HEK293 (cell line): ENCODE data around the gene SYNM.

ENCODE experiments used
- CTCF ChIA-PET: fragments of 350-600 bp; formaldehyde crosslinking; extraction: SDS; loops from one replicate; lab custom pipeline; 2021; ENCODE audit warnings: antibody characterized with exemption; lab: Yijun Ruan, JAX
- POLR2A ChIA-PET: fragments of 300-600 bp; formaldehyde crosslinking; extraction: SDS; loops from one replicate; lab custom pipeline; 2020; ENCODE audit warnings: antibody characterized with exemption, inconsistent platforms; lab: Yijun Ruan, JAX
- H3K27ac ChIP-seq: fragments of 200-500 bp; sonication (Bioruptor generic); 2 replicates; pipeline ENCODE4 v1.5.1; 2014; ENCODE audit warnings: low read depth, low read length, control low read depth, inconsistent platforms; ENCODE audit errors: extremely low read depth
- H3K36me3 ChIP-seq, 2 experiments: fragments of 200-500 bp in 1 of 2; sonication (Bioruptor generic) in 1 of 2; 1 replicate in 1 of 2; 2 replicates in 1 of 2; pipeline ENCODE4 v1.5.1; 2014 to 2017; ENCODE audit warnings: inconsistent platforms in 2 of 2, low read length in 2 of 2; ENCODE audit not compliant: control insufficient read depth in 2 of 2, insufficient read depth in 1 of 2
- H3K4me1 ChIP-seq: fragments of 200-500 bp; sonication (Bioruptor generic); 2 replicates; pipeline ENCODE4 v1.5.1; 2014; ENCODE audit warnings: mild to moderate bottlenecking, low read length, inconsistent platforms; ENCODE audit not compliant: control insufficient read depth, insufficient read depth
- H3K4me3 ChIP-seq: 2 replicates; pipeline ENCODE4 v1.5.1; 2011; ENCODE audit warnings: low read depth, mild to moderate bottlenecking, control low read depth, low read length, moderate library complexity
- H3K9me3 ChIP-seq: fragments of 200-500 bp; sonication (Bioruptor generic); 2 replicates; pipeline ENCODE4 v1.5.1; 2014; ENCODE audit warnings: low read depth, low read length, inconsistent platforms; ENCODE audit not compliant: control insufficient read depth, insufficient read depth
- EGR2 ChIP-seq: fragments of 450-650 bp; formaldehyde crosslinking; IDR thresholded peaks from 2 replicates; pipeline ENCODE4 v1.5.1; 2016; ENCODE audit warnings: low read depth, missing biosample characterization, missing genetic modification characterization
- GLIS1 ChIP-seq: fragments of 450-650 bp; formaldehyde crosslinking; IDR thresholded peaks from 2 replicates; pipeline ENCODE4 v1.5.1; 2016; ENCODE audit warnings: missing biosample characterization, missing genetic modification characterization
- GLIS2 ChIP-seq: fragments of 450-650 bp; formaldehyde crosslinking; IDR thresholded peaks from 2 replicates; pipeline ENCODE4 v1.5.1; 2016; ENCODE audit warnings: missing biosample characterization, missing genetic modification characterization
- KLF9 ChIP-seq: fragments of 450-650 bp; formaldehyde crosslinking; IDR thresholded peaks from 2 replicates; pipeline ENCODE4 v1.5.1; 2016; ENCODE audit warnings: missing biosample characterization, missing genetic modification characterization, low read depth
- ZBTB21 ChIP-seq: fragments of 450-650 bp; formaldehyde crosslinking; IDR thresholded peaks from 2 replicates; pipeline ENCODE4 v1.5.1; 2017; ENCODE audit warnings: missing biosample characterization, missing genetic modification characterization
- ZNF10 ChIP-seq: fragments of 450-650 bp; formaldehyde crosslinking; IDR thresholded peaks from 2 replicates; pipeline ENCODE4 v1.5.1; 2017; ENCODE audit warnings: missing biosample characterization, missing genetic modification characterization
- ZNF146 ChIP-seq: fragments of 450-650 bp; formaldehyde crosslinking; IDR thresholded peaks from 2 replicates; pipeline ENCODE4 v1.5.1; 2016; ENCODE audit warnings: missing biosample characterization, missing genetic modification characterization
- ZNF184 ChIP-seq: fragments of 450-650 bp; IDR thresholded peaks from 2 replicates; pipeline ENCODE4 v1.5.1; 2018; ENCODE audit warnings: missing biosample characterization, mild to moderate bottlenecking, missing genetic modification characterization
- ZNF2 ChIP-seq: fragments of 450-650 bp; formaldehyde crosslinking; IDR thresholded peaks from 2 replicates; pipeline ENCODE4 v1.5.1; 2016; ENCODE audit warnings: missing biosample characterization, missing genetic modification characterization
- ZNF391 ChIP-seq: fragments of 450-650 bp; formaldehyde crosslinking; IDR thresholded peaks from 2 replicates; pipeline ENCODE4 v1.5.1; 2016; ENCODE audit warnings: low read depth, missing biosample characterization, missing genetic modification characterization, borderline replicate concordance
- ZNF423 ChIP-seq: fragments of 450-650 bp; formaldehyde crosslinking; IDR thresholded peaks from 2 replicates; pipeline ENCODE4 v1.5.1; 2016; ENCODE audit warnings: missing biosample characterization, missing genetic modification characterization
- ZNF433 ChIP-seq: fragments of 450-650 bp; formaldehyde crosslinking; IDR thresholded peaks from 2 replicates; pipeline ENCODE4 v1.5.1; 2016; ENCODE audit warnings: missing biosample characterization, missing genetic modification characterization, low read depth
- ZNF558 ChIP-seq: fragments of 450-650 bp; formaldehyde crosslinking; IDR thresholded peaks from 2 replicates; pipeline ENCODE4 v1.5.1; 2016; ENCODE audit warnings: missing biosample characterization, missing genetic modification characterization
- ZNF658 ChIP-seq: fragments of 450-650 bp; formaldehyde crosslinking; IDR thresholded peaks from 2 replicates; pipeline ENCODE4; 2016; ENCODE audit warnings: missing biosample characterization, missing genetic modification characterization
- ZNF768 ChIP-seq: fragments of 450-650 bp; formaldehyde crosslinking; IDR thresholded peaks from 2 replicates; pipeline ENCODE4 v1.5.1; 2018; ENCODE audit warnings: missing biosample characterization, mild to moderate bottlenecking, missing genetic modification characterization
- ZNF837 ChIP-seq: fragments of 450-650 bp; formaldehyde crosslinking; IDR thresholded peaks from 2 replicates; pipeline ENCODE4 v1.5.1; 2016; ENCODE audit warnings: missing biosample characterization, missing genetic modification characterization
- ZNF843 ChIP-seq: fragments of 450-650 bp; formaldehyde crosslinking; IDR thresholded peaks from 2 replicates; pipeline ENCODE4 v1.5.1; 2016; ENCODE audit warnings: missing biosample characterization, missing genetic modification characterization
- TF ChIP-seq, protein P1 (sequence below): fragments of 450-650 bp; formaldehyde crosslinking; IDR thresholded peaks from 2 replicates; pipeline ENCODE4 v1.5.1; 2016; ENCODE audit warnings: missing biosample characterization, missing genetic modification characterization
- TF ChIP-seq, protein P2 (sequence below): fragments of 450-650 bp; formaldehyde crosslinking; IDR thresholded peaks from 2 replicates; pipeline ENCODE4 v1.5.1; 2017; ENCODE audit warnings: missing biosample characterization, missing genetic modification characterization
- TF ChIP-seq, protein P3 (sequence below): fragments of 450-650 bp; formaldehyde crosslinking; IDR thresholded peaks from 2 replicates; pipeline ENCODE4 v1.5.1; 2016; ENCODE audit warnings: missing biosample characterization, missing genetic modification characterization
- TF ChIP-seq, protein P4 (sequence below): fragments of 450-650 bp; formaldehyde crosslinking; IDR thresholded peaks from 2 replicates; pipeline ENCODE4 v1.5.1; 2016; ENCODE audit warnings: missing biosample characterization, missing genetic modification characterization
- TF ChIP-seq, protein P5 (sequence below): fragments of 450-650 bp; formaldehyde crosslinking; conservative IDR thresholded peaks from 2 replicates; pipeline ENCODE4 v1.5.1; 2016; ENCODE audit warnings: low read depth, missing biosample characterization, missing genetic modification characterization

SYNM gene

DNA sequence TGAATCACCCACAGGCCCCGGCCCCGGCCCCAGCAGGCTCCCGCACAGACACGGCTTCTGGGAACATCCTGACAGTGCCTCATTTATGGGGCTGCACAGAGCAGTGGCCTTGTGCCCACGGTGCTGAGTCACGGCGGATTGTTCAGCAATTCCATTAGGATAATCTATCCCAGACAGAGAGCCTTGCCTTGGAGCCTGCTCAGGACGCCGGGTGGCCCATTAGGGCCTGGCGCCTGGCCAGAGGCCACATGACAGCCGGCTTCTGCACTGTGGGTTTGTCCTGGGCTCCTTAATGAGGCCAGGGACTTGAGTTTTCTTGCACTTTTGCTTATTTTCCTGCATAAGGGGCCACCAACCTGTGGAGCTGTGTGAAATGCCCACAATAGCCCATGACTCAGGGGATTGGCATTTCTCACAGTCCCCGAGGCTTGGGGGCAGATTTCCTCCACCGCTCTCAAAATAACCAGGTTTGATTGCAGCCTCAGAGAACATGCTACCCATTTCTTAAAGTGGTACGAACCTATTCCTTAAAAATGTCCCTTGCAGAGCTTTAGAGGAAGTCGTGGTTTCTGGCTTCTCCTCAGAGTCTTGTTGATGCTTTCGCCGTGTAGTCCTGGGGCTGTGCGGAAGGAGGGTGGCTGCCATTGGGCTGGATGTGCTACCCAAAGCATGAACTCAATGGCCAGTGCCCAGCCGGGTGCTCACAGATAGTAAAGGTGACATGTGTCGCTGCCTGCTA is 19.0 kb downstream of the SYNM start:
- CTCF ChIA-PET = interaction anchor here (0.6 to 3.1 kb wide), 4 partner anchors 19 to 476 kb away, joined by 3 to 12 read pairs (median 5); partner anchors contain the start of gene SYNM
- POLR2A ChIA-PET = interaction anchor here (0.6 to 1.4 kb wide), 5 partner anchors 10 to 405 kb away, joined by 3 to 9 read pairs (median 3); partner anchors contain the start of gene SYNM
- Histone ChIP-seq H3K4me3 (peak overlapping the region; percentile 20), H3K9me3 (no peaks in the 10 kb centered on the region), H3K4me1 (peaks cover 7% of the 10 kb centered on the region), H3K36me3 (peaks cover 0 to 44% of the 10 kb centered on the region in 2 experiments; a peak in 1 of 3 replicates), H3K27ac (peak overlapping the region; percentile 82)
- TF ChIP-seq ZNF10 (0 out of 2 replicates have a peak, but pooled peaks have one; percentile 45), ZBTB21 (tag by site-specific recombination) (0 out of 2 replicates have a peak, but pooled peaks have one; percentile 39), ZNF837 (tag by site-specific recombination) (no peak), ZNF146 (tag by site-specific recombination) (no peak), ZNF843 (tag by site-specific recombination) (peak; percentile 38; the same call in 1 of the 2 replicates), ZNF391 (tag by site-specific recombination) (no peak), ZNF2 (tag by site-specific recombination) (peak; percentile 72), ZNF423 (tag by site-specific recombination) (peak; percentile 54; the same call in 1 of the 2 replicates), ZNF558 (0 out of 2 replicates have a peak, but pooled peaks have one; percentile 53), KLF9 (no peak), ZNF658 (tag by site-specific recombination) (no peak), ZNF768 (no peak), ZNF184 (tag by site-specific recombination) (peak; percentile 32; the same call in 1 of the 2 replicates), EGR2 (no peak), ZNF433 (tag by site-specific recombination) (no peak), GLIS1 (tag by site-specific recombination) (peak; percentile 87), GLIS2 (peak; percentile 83)
- TF ChIP-seq, protein P1, sequence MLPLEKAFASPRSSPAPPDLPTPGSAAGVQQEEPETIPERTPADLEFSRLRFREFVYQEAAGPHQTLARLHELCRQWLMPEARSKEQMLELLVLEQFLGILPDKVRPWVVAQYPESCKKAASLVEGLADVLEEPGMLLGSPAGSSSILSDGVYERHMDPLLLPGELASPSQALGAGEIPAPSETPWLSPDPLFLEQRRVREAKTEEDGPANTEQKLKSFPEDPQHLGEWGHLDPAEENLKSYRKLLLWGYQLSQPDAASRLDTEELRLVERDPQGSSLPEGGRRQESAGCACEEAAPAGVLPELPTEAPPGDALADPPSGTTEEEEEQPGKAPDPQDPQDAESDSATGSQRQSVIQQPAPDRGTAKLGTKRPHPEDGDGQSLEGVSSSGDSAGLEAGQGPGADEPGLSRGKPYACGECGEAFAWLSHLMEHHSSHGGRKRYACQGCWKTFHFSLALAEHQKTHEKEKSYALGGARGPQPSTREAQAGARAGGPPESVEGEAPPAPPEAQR (tag by site-specific recombination) = no peak
- TF ChIP-seq, protein P2, sequence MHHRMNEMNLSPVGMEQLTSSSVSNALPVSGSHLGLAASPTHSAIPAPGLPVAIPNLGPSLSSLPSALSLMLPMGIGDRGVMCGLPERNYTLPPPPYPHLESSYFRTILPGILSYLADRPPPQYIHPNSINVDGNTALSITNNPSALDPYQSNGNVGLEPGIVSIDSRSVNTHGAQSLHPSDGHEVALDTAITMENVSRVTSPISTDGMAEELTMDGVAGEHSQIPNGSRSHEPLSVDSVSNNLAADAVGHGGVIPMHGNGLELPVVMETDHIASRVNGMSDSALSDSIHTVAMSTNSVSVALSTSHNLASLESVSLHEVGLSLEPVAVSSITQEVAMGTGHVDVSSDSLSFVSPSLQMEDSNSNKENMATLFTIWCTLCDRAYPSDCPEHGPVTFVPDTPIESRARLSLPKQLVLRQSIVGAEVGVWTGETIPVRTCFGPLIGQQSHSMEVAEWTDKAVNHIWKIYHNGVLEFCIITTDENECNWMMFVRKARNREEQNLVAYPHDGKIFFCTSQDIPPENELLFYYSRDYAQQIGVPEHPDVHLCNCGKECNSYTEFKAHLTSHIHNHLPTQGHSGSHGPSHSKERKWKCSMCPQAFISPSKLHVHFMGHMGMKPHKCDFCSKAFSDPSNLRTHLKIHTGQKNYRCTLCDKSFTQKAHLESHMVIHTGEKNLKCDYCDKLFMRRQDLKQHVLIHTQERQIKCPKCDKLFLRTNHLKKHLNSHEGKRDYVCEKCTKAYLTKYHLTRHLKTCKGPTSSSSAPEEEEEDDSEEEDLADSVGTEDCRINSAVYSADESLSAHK = no peak
- TF ChIP-seq, protein P3, sequence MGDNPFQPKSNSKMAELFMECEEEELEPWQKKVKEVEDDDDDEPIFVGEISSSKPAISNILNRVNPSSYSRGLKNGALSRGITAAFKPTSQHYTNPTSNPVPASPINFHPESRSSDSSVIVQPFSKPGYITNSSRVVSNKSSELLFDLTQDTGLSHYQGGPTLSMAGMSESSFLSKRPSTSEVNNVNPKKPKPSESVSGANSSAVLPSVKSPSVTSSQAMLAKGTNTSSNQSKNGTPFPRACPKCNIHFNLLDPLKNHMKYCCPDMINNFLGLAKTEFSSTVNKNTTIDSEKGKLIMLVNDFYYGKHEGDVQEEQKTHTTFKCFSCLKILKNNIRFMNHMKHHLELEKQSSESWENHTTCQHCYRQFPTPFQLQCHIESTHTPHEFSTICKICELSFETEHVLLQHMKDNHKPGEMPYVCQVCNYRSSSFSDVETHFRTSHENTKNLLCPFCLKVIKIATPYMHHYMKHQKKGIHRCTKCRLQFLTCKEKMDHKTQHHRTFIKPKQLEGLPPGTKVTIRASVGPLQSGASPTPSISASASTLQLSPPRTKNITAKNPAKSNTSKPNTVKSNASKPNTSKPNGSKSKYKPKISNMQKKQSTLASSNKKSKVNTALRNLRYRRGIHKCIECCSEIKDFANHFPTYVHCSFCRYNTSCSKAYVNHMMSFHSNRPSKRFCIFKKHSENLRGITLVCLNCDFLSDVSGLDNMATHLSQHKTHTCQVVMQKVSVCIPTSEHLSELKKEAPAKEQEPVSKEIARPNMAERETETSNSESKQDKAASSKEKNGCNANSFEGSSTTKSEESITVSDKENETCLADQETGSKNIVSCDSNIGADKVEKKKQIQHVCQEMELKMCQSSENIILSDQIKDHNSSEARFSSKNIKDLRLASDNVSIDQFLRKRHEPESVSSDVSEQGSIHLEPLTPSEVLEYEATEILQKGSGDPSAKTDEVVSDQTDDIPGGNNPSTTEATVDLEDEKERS = no peak
- TF ChIP-seq, protein P4, sequence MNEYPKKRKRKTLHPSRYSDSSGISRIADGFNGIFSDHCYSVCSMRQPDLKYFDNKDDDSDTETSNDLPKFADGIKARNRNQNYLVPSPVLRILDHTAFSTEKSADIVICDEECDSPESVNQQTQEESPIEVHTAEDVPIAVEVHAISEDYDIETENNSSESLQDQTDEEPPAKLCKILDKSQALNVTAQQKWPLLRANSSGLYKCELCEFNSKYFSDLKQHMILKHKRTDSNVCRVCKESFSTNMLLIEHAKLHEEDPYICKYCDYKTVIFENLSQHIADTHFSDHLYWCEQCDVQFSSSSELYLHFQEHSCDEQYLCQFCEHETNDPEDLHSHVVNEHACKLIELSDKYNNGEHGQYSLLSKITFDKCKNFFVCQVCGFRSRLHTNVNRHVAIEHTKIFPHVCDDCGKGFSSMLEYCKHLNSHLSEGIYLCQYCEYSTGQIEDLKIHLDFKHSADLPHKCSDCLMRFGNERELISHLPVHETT = no peak
- TF ChIP-seq, protein P5, sequence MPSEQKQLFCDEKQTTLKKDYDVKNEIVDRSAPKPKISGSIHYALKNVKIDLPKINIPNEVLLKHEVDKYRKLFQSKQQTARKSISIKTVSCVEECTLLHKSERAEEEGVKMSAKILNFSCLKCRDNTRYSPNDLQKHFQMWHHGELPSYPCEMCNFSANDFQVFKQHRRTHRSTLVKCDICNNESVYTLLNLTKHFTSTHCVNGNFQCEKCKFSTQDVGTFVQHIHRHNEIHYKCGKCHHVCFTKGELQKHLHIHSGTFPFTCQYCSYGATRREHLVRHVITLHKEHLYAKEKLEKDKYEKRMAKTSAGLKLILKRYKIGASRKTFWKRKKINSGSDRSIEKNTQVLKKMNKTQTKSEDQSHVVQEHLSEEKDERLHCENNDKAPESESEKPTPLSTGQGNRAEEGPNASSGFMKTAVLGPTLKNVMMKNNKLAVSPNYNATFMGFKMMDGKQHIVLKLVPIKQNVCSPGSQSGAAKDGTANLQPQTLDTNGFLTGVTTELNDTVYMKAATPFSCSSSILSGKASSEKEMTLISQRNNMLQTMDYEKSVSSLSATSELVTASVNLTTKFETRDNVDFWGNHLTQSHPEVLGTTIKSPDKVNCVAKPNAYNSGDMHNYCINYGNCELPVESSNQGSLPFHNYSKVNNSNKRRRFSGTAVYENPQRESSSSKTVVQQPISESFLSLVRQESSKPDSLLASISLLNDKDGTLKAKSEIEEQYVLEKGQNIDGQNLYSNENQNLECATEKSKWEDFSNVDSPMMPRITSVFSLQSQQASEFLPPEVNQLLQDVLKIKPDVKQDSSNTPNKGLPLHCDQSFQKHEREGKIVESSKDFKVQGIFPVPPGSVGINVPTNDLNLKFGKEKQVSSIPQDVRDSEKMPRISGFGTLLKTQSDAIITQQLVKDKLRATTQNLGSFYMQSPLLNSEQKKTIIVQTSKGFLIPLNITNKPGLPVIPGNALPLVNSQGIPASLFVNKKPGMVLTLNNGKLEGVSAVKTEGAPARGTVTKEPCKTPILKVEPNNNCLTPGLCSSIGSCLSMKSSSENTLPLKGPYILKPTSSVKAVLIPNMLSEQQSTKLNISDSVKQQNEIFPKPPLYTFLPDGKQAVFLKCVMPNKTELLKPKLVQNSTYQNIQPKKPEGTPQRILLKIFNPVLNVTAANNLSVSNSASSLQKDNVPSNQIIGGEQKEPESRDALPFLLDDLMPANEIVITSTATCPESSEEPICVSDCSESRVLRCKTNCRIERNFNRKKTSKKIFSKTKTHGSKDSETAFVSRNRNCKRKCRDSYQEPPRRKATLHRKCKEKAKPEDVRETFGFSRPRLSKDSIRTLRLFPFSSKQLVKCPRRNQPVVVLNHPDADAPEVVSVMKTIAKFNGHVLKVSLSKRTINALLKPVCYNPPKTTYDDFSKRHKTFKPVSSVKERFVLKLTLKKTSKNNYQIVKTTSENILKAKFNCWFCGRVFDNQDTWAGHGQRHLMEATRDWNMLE (tag by site-specific recombination) = 0 out of 2 replicates have a peak, but pooled peaks have one; percentile 35
